ENCODE data around the gene MYO1D. TPM values are rescaled to one million over a fixed set of nuclear protein-coding genes. Genes with fewer than 3 reads are reported as not detected.

The MYO1D gene
- total RNA-seq, 2 donors from 2014 or later = 42.9 to 43.7 TPM

DNA sequence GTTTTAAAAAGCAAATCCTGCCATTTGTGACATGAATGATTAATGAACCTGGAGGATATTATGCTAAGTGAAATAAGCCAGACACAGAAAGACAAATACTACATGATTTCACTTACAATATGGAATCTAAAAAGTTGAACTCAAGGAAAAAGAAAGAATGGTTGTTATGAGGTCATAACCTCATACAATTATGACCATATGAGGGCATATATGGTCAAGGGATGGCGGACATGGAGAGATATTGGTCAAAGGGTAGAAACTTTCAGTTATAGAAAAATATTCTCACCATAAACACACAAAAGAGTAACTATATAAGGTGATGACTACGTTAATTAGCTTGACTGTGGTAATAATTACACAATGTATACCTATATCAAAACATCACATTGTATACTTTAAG is 56.5 kb downstream of the MYO1D start:
- H3K27me3 Mint-ChIP-seq (ENCODE audit: insufficient read depth) = no peaks in the 10 kb centered on the region
- Histone ChIP-seq H3K36me3 (ENCODE audit: control insufficient read depth, insufficient read depth, low read length) (no peaks in the 10 kb centered on the region), H3K9me3 (ENCODE audit: control insufficient read depth, low read length) (no peaks in the 10 kb centered on the region), H3K27me3 (ENCODE audit: control insufficient read depth, insufficient read depth, low read length, poor library complexity, severe bottlenecking) (no peaks in the 10 kb centered on the region), H3K27ac (ENCODE audit: low read depth, low read length) (no peak overlapping the region), H3K9ac (ENCODE audit: extremely low read depth, low read length, poor library complexity, severe bottlenecking) (no peak overlapping the region), H3K4me3 (ENCODE audit: low read length) (no peak overlapping the region), H3K4me1 (ENCODE audit: control insufficient read depth, insufficient read depth, low read length) (no peaks in the 10 kb centered on the region)
- no peak overlapping the region for H3K4me3 Mint-ChIP-seq
- H3K27ac Mint-ChIP-seq = no peak overlapping the region
- no peak for DNase-seq
- TF ChIP-seq, protein P1, sequence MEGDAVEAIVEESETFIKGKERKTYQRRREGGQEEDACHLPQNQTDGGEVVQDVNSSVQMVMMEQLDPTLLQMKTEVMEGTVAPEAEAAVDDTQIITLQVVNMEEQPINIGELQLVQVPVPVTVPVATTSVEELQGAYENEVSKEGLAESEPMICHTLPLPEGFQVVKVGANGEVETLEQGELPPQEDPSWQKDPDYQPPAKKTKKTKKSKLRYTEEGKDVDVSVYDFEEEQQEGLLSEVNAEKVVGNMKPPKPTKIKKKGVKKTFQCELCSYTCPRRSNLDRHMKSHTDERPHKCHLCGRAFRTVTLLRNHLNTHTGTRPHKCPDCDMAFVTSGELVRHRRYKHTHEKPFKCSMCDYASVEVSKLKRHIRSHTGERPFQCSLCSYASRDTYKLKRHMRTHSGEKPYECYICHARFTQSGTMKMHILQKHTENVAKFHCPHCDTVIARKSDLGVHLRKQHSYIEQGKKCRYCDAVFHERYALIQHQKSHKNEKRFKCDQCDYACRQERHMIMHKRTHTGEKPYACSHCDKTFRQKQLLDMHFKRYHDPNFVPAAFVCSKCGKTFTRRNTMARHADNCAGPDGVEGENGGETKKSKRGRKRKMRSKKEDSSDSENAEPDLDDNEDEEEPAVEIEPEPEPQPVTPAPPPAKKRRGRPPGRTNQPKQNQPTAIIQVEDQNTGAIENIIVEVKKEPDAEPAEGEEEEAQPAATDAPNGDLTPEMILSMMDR (conservative IDR thresholded peaks at IDR 0.05) = no peak
- no peaks in the 10 kb centered on the region for H3K36me3 Mint-ChIP-seq (ENCODE audit: low read depth)
- H3K4me1 Mint-ChIP-seq = peaks cover 2% of the 10 kb centered on the region
- H3K9me3 Mint-ChIP-seq = no peaks in the 10 kb centered on the region
- WGBS, 2 experiments (ENCODE audit: insufficient coverage in 1 of 2, insufficient read length in 1 of 2) = no CpG with 5 or more reads among the region's 2 CpGs

DNA sequence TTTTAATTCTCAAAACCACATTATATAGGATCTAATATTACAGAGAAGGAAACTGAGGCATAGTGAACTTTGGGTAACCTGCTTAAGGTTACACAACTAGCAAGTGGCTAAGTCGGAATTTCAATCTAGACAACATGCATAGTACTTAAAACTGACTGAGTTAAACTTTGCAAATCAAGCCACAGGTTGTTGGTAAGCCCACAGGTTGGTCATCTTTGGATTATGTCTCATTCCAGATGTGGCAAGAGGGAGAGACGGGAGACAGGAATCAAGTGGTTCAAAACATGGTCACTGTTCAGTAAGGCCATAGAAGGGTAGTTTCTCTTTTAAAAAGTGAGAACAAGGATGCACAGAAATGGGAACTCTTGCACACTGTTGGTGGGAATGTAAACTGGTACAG is 57.1 kb downstream of the MYO1D start:
- no peak overlapping the region for H3K9ac ChIP-seq (ENCODE audit: extremely low read depth, low read length, poor library complexity, severe bottlenecking)
- TF ChIP-seq, protein P1 (conservative IDR thresholded peaks at IDR 0.05) = no peak
- Mint-ChIP-seq H3K36me3 (ENCODE audit: low read depth) (no peaks in the 10 kb centered on the region), H3K4me3 (no peak overlapping the region), H3K27me3 (ENCODE audit: insufficient read depth) (no peaks in the 10 kb centered on the region), H3K27ac (no peak overlapping the region), H3K9me3 (no peaks in the 10 kb centered on the region), H3K4me1 (peaks cover 2% of the 10 kb centered on the region)
- DNase-seq = no peak
- no peaks in the 10 kb centered on the region for H3K4me1 ChIP-seq (ENCODE audit: control insufficient read depth, insufficient read depth, low read length)
- 88 to 93% methylated on average over 2 of the region's 2 CpGs for WGBS, 2 experiments (ENCODE audit: insufficient coverage in 1 of 2, insufficient read length in 1 of 2)
- no peaks in the 10 kb centered on the region for H3K36me3 ChIP-seq (ENCODE audit: control insufficient read depth, insufficient read depth, low read length)
- no peak overlapping the region for H3K27ac ChIP-seq (ENCODE audit: low read depth, low read length)
- no peak overlapping the region for H3K4me3 ChIP-seq (ENCODE audit: low read length)
- H3K27me3 ChIP-seq (ENCODE audit: control insufficient read depth, insufficient read depth, low read length, poor library complexity, severe bottlenecking) = no peaks in the 10 kb centered on the region
- H3K9me3 ChIP-seq (ENCODE audit: control insufficient read depth, low read length) = no peaks in the 10 kb centered on the region

DNA sequence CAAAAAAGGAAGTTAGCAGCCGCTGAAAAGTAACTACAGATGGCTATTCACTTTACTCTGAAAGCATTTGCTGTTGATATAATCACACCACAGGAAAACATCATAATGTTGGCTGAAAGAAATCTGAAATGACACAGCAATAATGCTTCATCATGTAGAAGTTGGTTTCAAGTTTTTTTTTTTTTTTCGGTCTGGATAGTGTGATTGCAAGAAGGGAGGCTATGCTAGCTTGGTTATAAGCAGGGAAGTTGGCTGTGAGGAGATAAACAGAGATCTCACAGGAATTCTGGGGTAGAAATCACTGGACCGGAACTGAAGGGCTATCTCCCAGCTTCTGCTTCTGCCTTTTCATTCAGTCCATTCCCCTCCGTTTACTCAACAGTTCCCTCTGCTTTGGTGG is 57.9 kb downstream of the MYO1D start:
- Mint-ChIP-seq H3K36me3 (ENCODE audit: low read depth) (no peaks in the 10 kb centered on the region), H3K27me3 (ENCODE audit: insufficient read depth) (no peaks in the 10 kb centered on the region), H3K9me3 (no peaks in the 10 kb centered on the region), H3K27ac (no peak overlapping the region), H3K4me1 (peaks cover 2% of the 10 kb centered on the region), H3K4me3 (no peak overlapping the region)
- TF ChIP-seq, protein P1 (conservative IDR thresholded peaks at IDR 0.05) = no peak
- Histone ChIP-seq H3K27ac (ENCODE audit: low read depth, low read length) (no peak overlapping the region), H3K4me3 (ENCODE audit: low read length) (no peak overlapping the region), H3K27me3 (ENCODE audit: control insufficient read depth, insufficient read depth, low read length, poor library complexity, severe bottlenecking) (no peaks in the 10 kb centered on the region), H3K9ac (ENCODE audit: extremely low read depth, low read length, poor library complexity, severe bottlenecking) (no peak overlapping the region), H3K4me1 (ENCODE audit: control insufficient read depth, insufficient read depth, low read length) (no peaks in the 10 kb centered on the region), H3K36me3 (ENCODE audit: control insufficient read depth, insufficient read depth, low read length) (no peaks in the 10 kb centered on the region), H3K9me3 (ENCODE audit: control insufficient read depth, low read length) (no peaks in the 10 kb centered on the region)
- DNase-seq = no peak
- 88 to 100% methylated on average over 3 to 4 of the region's 4 CpGs for WGBS, 2 experiments (ENCODE audit: insufficient coverage in 1 of 2, insufficient read length in 1 of 2)
